Measurements from ENCODE around the gene KCNN3.
A peak's percentile ranks its signal among the peaks of the same experiment; 100 is the strongest.

KCNN3 gene

GRCh38 chr1:154774175-154774855 lies 95.8 kb downstream of the KCNN3 start:
- no peak for DNase-seq

GRCh38 chr1:154773551-154773950 lies 96.5 kb downstream of the KCNN3 start:
- peak in 27 of 58 donors; percentile 5 to 76 (median 40) for DNase-seq

DNA sequence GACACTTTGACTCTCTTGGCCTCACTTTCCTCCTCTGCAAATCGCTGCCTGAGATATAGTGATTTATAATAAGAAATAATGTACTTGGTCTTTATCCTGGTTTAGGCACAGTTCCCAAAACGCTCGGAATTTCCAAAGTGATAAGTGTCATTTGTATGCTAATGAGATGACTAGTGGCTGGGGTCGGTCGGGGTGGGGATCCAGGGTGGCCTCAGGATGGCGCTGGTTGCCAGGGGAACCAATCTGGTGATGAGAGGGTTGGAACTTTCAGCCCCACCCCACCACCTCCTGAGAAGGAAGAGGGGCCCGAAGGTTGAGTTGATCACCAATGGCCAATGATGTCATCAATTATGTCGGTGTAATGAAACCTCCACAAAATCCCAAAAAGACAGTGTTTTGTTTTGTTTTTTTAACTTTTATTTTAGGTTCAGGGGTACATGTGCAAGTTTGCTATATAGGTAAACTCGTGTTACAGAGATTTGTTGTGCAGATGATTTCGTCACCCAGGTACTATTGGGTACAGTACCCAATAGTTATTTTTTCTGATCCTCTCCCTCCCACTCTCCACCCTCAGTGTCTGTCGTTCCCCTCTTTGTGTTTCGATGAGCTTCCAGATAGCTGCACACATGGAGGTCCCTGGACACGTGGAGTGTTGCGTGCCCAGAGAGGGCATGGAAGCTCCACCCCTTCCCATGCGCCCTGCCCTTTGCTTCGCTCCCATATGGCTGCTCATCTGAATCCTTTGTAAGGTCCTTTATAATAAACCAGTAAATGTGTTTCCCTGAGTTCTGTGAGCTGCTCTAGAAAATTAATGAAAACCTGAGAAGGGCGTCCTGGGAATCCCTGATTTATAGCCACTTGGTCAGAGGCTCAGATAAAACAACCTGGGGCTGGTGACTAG lies 97.2 kb downstream of the KCNN3 start:
- DNase-seq: no peak

- no peak for DNase-seq
These were observed 98.0 kb downstream of the KCNN3 start for GRCh38 chr1:154772056-154772455.

- no peak for DNase-seq
These were observed 99.0 kb downstream of the KCNN3 start for GRCh38 chr1:154770897-154771594.

DNA sequence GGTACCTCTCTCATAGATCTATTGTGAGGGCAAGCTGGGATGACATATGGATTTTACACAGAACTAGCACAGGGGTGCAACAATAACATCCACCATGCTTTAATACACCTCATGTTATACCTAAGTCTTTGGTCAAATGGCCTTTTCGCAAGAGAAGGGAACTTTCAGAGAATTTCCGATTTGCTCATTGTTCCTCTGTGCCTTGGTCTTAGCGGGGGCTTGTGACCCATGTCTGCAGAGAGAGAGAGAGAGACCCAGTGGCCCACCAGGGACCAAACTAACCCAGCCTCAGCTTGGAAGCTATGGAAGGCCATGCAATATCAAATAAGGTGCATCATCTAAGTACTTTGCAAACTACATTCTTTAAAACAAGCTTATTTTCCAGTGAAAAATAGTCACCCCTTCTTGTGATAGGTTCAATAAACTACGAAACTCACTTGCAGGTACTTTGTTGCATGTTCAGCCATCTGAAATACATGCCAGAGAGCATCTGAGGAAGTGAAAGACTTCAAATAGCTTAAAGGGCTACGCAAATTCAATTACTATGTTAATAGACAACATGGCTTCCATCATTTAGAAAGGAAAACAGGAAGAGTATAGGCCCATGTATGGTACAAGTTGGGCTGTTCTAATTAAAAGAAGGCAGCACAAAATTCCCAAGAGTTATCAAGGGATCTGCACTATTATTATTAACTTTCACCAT lies 100.7 kb downstream of the KCNN3 start:
- DNase-seq: no peak

- no peak for DNase-seq
These were observed 101.5 kb downstream of the KCNN3 start for GRCh38 chr1:154768456-154769125.

DNA sequence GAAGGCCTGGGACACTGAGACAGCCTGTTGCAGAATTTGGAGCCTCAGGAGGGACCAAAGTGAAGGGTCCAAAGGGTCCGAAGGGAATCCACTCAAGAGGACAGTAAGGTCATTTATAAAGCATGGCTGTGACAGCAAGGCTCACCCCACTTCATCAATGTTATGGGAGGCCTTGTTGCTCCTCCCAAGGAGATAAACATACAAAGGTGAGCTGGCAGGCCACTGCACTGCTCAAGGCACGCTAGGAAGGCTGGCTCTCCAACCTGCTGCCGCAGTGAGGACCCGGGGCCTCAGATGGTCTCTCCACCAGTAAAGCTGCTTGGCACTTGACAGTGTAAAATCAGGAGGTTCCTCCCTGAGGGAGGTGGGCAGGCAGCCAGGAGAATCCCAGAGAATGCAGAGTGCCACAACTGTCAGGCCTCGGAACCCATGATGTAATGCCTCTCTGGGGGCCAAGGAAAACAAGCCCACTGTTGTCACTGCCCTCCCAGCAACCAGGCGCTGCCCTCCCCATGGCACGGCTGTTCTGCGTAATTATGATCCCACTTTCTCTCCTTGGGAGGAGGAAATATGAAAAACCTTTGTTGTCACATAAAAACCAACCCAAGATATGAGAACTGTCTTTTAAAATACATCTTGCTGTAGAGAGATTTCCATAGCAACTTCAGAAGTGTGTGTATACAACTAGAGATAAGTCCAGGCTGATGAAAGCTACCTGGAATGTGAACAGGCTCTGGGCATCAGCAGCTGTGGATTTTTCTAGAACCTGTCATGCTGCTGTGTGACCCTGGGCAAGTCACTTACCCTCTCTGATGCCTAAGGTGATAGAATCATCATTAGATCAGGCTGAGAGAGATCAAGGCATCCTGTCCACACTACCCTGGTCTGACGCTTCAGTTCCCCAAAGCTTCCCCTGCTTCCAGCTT lies 102.5 kb downstream of the KCNN3 start:
- peak in 45 of 58 donors; percentile 20 to 93 (median 47) for DNase-seq

DNA sequence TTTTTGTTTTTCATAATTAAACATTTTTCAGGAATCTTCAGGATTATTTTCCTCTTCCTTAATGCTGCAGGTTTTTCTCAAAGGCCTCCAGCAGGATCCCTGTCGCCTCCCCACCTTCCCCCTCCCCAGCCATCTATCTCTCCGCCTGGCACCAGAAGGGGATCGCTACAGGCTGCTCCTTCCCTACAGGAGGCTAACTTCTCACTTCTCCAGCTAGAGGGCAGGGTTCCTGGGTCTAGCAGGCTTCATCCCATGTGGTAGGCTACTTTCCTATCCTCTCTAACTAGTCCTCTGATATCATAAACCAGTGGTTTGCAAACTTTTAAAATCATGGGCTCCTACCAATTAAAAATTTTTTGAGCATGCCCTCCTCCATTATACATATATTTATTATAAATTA lies 104.1 kb downstream of the KCNN3 start:
- DNase-seq: peak in 1 of 58 donors; percentile 14

- no peak for DNase-seq
These were observed 105.3 kb downstream of the KCNN3 start for GRCh38 chr1:154764773-154765172.

DNA sequence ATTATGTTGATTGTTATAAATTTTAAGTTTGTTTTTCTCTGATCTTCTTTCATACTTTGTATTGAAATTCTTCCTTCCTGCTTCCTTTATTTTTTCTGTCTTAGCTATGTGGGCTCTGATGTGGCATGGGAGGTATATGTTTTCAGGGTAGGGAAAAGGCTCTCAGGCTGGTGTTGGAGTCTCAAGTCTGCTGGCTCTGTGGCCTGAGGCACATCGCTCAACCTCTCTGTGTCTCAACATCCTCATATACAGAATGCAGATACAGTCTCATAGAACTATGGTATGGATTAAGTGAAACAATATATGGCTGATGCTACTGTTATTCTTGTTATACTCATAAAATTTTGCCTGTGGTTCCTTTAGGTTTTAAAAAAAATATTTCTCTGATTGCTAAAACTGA lies 105.9 kb downstream of the KCNN3 start:
- DNase-seq: no peak

DNA sequence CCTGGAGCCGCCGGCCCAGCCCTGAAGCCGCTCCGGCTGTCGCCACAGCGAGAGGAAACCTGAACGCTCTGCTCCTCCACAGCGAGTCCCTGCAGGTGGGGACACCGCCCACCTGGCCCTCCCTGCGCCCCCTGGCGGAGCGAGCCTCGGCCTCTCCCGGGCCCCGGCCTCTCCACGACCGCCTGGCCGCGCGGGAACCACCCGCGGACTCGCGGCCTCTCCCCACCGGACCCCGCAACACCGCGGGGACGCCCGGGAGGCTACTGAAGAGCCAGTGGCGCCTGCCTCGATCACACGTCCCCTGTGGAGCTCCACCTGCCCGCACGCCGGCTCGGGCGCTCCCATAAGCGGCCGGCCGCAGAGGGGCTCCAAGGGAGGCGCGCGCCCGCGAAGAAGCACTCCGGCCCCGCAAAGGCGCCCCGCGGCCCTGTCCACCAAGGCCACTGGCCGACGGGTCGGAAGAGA lies 109.6 kb downstream of the KCNN3 start:
- DNase-seq: peak in 1 of 58 donors; percentile 42

DNA sequence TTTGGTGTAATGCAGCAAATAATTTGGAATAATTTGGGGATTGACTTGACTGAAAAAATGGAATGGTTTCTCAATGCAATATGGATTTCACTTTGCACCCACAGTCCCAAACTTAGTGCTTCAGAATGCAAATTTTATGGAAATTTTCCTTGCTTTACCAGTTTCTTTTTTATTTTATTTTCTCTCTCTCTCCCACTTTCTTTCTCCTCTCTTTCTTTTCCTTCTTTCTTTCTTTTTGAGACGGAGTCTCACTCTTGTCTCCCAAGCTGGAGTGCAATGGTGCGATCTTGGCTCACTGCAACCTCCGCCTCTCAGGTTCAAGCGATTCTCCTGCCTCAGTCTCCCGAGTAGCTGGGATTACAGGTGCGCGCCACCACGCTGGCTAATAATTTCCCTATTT lies 110.3 kb downstream of the KCNN3 start:
- no peak for DNase-seq

DNA sequence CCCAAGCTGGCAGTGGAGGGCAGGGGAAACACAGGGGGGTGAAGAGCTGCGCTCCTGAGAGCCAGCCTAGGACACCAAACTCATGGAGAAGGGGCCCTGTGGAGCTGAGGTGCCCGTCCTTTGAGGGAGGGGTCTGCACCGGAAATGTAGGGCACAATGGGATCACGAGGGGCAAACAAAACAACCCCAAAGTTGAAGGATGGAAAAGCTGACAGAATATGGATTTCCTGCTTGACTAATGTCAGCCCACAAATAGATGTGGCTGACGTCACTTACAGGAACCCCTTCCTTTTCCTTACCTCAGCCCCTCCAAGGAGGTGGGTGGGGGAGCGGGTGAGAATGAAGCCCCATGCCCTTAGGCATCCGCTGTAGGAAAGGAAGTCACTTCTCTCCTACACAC lies 110.9 kb downstream of the KCNN3 start:
- DNase-seq: no peak

GRCh38 chr1:154758346-154758745 lies 111.7 kb downstream of the KCNN3 start:
- DNase-seq: no peak

DNA sequence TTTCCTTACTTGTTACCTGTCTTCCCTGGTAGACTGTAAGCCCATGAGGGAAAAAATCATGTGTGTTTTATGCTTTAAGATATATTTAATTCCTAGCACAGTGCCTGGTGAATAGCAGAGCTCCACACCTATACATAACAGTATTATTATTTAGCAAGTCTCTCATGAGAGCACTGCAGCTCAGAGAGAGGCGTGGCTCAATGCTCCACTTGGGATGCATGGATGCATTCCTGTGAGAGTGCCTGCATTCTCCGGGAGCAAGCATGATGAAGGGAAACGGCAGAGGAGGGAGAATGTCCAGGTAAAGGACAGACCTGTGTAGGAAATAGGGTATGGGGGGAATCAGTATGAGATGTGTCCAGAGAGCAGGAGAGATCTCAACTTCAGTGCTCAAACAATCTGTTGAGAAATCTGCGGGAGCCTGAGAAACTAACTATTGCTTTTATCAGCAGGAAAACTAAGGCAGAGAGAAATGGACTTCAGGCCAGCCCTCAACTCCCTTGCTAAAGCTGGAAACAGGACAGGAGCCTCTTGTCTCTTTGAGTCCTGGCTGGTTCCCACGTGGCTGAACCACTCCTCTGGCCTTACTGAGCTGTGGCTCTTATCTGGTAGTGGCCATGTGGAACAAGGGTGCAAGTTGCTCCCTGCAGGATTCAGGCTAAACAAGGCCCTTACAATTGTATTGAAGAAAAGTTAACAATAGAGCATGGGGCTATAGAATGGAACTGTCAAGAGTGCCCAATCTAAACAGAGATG lies 113.1 kb downstream of the KCNN3 start:
- no peak for DNase-seq

- DNase-seq: no peak
These were observed 114.0 kb downstream of the KCNN3 start for GRCh38 chr1:154755858-154756730.

DNA sequence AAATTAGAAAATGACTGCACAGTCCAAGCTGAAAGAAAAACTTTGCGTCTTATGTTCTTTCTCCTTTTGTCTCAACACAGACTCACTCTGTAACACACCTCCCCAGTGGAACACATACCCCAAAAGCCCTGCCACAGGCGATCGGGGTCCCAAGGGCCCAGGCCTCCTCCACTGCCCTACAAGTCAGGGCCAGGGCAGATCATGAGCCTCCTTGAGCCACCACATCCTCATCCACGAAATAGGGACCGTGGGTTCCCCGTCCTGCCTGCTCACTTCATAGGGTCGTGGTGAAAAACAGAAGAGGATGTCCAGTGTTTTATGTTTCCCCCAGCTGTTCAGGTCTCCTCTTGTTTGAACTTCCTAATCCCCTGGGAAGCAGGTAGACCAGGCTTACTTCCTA lies 116.7 kb downstream of the KCNN3 start:
- DNase-seq: no peak

All from anterior cingulate cortex (tissue), 58 donors.